Upper lobe of left lung (tissue), 4 donors: ENCODE measurements around the gene TTC28.

Experiments
- EP300 ChIP-seq, 4 donors: sonication (generic); formaldehyde crosslinking; IDR thresholded peaks; one replicate each; pipeline ENCODE4 v1.5.1; 2017; ENCODE audit warnings: antibody characterized with exemption in 4 of 4, control low read depth in 2 of 4
- POLR2A ChIP-seq, 4 donors: fragments of 450-650 bp; IDR thresholded peaks; one replicate each; pipeline ENCODE4 v1.5.1; 2016 to 2017; ENCODE audit warnings: antibody characterized with exemption in 4 of 4, mild to moderate bottlenecking in 2 of 4
- POLR2AphosphoS5 ChIP-seq, 2 donors: sonication (generic); formaldehyde crosslinking; IDR thresholded peaks; one replicate each; pipeline ENCODE4 v1.5.1; 2017; ENCODE audit warnings: antibody characterized with exemption in 2 of 2
- TF ChIP-seq, protein P1 (sequence below), 6 experiments: fragments of 450-650 bp in 4 of 6; fragments of 200-600 bp in 2 of 6; sonication (generic) in 2 of 6; IDR thresholded peaks; one replicate each; pipeline ENCODE4 v1.5.1; 2016 to 2019; ENCODE audit warnings: antibody characterized with exemption in 6 of 6

DNA sequence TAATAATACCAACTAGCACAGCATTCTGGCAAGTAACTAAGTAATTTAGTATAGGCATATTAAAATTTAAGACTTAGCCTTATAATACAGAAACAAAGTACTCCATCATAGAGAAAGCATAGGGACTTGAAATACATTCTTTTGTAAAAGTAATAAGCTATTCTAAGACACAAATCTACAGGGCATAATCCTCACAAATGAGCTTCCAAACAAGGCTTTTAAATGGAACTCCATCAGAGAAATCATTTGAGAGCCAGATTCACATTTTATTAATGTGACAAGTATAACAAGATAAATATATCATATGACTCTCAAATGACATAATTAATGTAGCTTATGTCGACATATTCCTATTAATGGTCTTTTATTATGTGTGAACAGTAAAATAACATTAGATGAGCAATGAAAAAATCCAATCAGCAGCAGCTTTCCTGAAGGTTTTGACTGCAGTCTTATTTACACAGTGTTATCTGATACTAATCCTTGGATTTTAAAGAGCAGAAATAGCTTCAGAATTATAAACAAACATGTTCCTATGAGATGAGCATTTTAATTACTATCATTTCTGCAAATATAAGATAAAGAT is 241.4 kb downstream of the TTC28 start:
- TF ChIP-seq POLR2AphosphoS5 (IDR thresholded peaks at IDR 0.05) = no peak
- TF ChIP-seq EP300 (IDR thresholded peaks at IDR 0.05) = no peak
- TF ChIP-seq POLR2A (IDR thresholded peaks at IDR 0.05) = no peak
- TF ChIP-seq, protein P1, sequence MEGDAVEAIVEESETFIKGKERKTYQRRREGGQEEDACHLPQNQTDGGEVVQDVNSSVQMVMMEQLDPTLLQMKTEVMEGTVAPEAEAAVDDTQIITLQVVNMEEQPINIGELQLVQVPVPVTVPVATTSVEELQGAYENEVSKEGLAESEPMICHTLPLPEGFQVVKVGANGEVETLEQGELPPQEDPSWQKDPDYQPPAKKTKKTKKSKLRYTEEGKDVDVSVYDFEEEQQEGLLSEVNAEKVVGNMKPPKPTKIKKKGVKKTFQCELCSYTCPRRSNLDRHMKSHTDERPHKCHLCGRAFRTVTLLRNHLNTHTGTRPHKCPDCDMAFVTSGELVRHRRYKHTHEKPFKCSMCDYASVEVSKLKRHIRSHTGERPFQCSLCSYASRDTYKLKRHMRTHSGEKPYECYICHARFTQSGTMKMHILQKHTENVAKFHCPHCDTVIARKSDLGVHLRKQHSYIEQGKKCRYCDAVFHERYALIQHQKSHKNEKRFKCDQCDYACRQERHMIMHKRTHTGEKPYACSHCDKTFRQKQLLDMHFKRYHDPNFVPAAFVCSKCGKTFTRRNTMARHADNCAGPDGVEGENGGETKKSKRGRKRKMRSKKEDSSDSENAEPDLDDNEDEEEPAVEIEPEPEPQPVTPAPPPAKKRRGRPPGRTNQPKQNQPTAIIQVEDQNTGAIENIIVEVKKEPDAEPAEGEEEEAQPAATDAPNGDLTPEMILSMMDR (IDR thresholded peaks at IDR 0.05) = no peak
